ENCODE results near the gene PPP2R2D. TPM values are rescaled to one million over a fixed set of nuclear protein-coding genes. Genes with fewer than 3 reads are reported as not detected.

PPP2R2D gene
- polyA plus RNA-seq, 1 of the 3 experiments (the other 2 are of a cell fraction): 25.1 TPM

GRCh38 chr10:131980321-131980720 is 79.5 kb downstream of the PPP2R2D start (continued):
- no peak for TF ChIP-seq EP300 (IDR thresholded peaks at IDR 0.05; ENCODE audit: borderline replicate concordance in 1 of 2, low read depth in 1 of 2, low read length in 1 of 2)
- no peak for TF ChIP-seq POLR2AphosphoS5 (IDR thresholded peaks at IDR 0.05; ENCODE audit: low read depth, low read length)

GRCh38 chr10:131980761-131981428 is 80.1 kb downstream of the PPP2R2D start:
- no peaks in the 10 kb centered on the region for H3K36me3 ChIP-seq (replicated peaks in 1 of 2; ENCODE audit: control insufficient read depth in 1 of 2, insufficient read depth in 2 of 2, low read length in 1 of 2)
- H3K79me2 ChIP-seq (ENCODE audit: insufficient read depth): peaks cover 57% of the 10 kb centered on the region
- peak overlapping the region; percentile 74; the same call in 1 of the 2 replicates for H2AFZ ChIP-seq (ENCODE audit: low read depth)
- H3K9me3 ChIP-seq: no peaks in the 10 kb centered on the region
- peaks cover 41% of the 10 kb centered on the region for H4K20me1 ChIP-seq (ENCODE audit: insufficient read depth)
- TF ChIP-seq FOXJ3 (CRISPR knock-in tag; IDR thresholded peaks at IDR 0.05): 0 out of 2 replicates have a peak, but pooled peaks have one; percentile 29
- TF ChIP-seq RCOR1 (IDR thresholded peaks at IDR 0.05; ENCODE audit: low read length): no peak
- TF ChIP-seq MEF2A (IDR thresholded peaks at IDR 0.05; ENCODE audit: borderline replicate concordance, low read depth): no peak
- TF ChIP-seq CTCF (IDR thresholded peaks at IDR 0.05): 0 out of 2 replicates have a peak, but pooled peaks have one; percentile 13
- H3K4me1 ChIP-seq (ENCODE audit: control insufficient read depth in 1 of 2, insufficient read depth in 2 of 2, low read depth in 1 of 2, low read length in 1 of 2): peaks cover 10 to 21% of the 10 kb centered on the region in 2 experiments; a peak in 2 of 4 replicates
- H3K4me2 ChIP-seq: peak overlapping the region; percentile 95
- H3K27me3 ChIP-seq (ENCODE audit: insufficient read depth): no peaks in the 10 kb centered on the region
- H3K4me3 ChIP-seq (ENCODE audit: low read depth in 2 of 2, low read length in 1 of 2): peak overlapping the region; percentile 87 to 91
- H3K9me2 ChIP-seq: no peaks in the 10 kb centered on the region
- peak; percentile 68 for DNase-seq
- WGBS (ENCODE audit: low lambda C conversion rate): 8% methylated on average over 26 of the region's 31 CpGs
- POLR2A ChIA-PET: interaction anchor here (0.6 to 1.9 kb wide), 5 partner anchors 8 to 183 kb away, joined by 3 to 10 read pairs (median 4); no protein-coding TSS in a partner anchor
- CTCF ChIA-PET: interaction anchor here (0.6 to 4.8 kb wide), 9 partner anchors 9 to 959 kb away, joined by 3 to 28 read pairs (median 3); no protein-coding TSS in a partner anchor
- H3K27ac ChIP-seq (ENCODE audit: low read depth in 2 of 2, low read length in 1 of 2): peak overlapping the region; percentile 30 to 82; a peak in 3 of 4 replicates
- H3K9ac ChIP-seq: peak overlapping the region; percentile 93
- H3F3A ChIP-seq (replicated peaks; ENCODE audit: insufficient read depth): peaks cover 18% of the 10 kb centered on the region

- DNase-seq: peak; percentile 100
- peak within 1 kb of the TSS; percentile 93 for H3K9ac ChIP-seq
- peak within 1 kb of the TSS; percentile 95 for H3K4me2 ChIP-seq
- ChIA-PET CTCF (interaction anchor here (0.6 to 4.8 kb wide), 8 partner anchors 10 to 960 kb away, joined by 3 to 28 read pairs (median 3); no protein-coding TSS in a partner anchor), POLR2A (interaction anchor here (0.6 to 1.9 kb wide), 6 partner anchors 9 to 1332 kb away, joined by 3 to 10 read pairs (median 4); no protein-coding TSS in a partner anchor)
- H3K79me2 ChIP-seq (ENCODE audit: insufficient read depth): peaks cover 50% of the 10 kb centered on the region
- H3K27me3 ChIP-seq (ENCODE audit: insufficient read depth): no peaks in the 10 kb centered on the region
- peaks cover 34% of the 10 kb centered on the region for H4K20me1 ChIP-seq (ENCODE audit: insufficient read depth)
- H3K27ac ChIP-seq (ENCODE audit: low read depth in 2 of 2, low read length in 1 of 2): peak within 1 kb of the TSS; percentile 30 to 82; a peak in 3 of 4 replicates
- H3K9me2 ChIP-seq: no peaks in the 10 kb centered on the region
- WGBS (ENCODE audit: low lambda C conversion rate): 0% methylated on average over 21 of the region's 100 CpGs
- H3K9me3 ChIP-seq: no peaks in the 10 kb centered on the region
- peak within 1 kb of the TSS; percentile 87 to 91 for H3K4me3 ChIP-seq (ENCODE audit: low read depth in 2 of 2, low read length in 1 of 2)
- peak within 1 kb of the TSS; percentile 81 for H2AFZ ChIP-seq (ENCODE audit: low read depth)
- peaks cover 18% of the 10 kb centered on the region for H3F3A ChIP-seq (replicated peaks; ENCODE audit: insufficient read depth)
- H3K36me3 ChIP-seq (replicated peaks in 1 of 2; ENCODE audit: control insufficient read depth in 1 of 2, insufficient read depth in 2 of 2, low read length in 1 of 2): no peaks in the 10 kb centered on the region
- peaks cover 10 to 21% of the 10 kb centered on the region in 2 experiments; a peak in 2 of 4 replicates for H3K4me1 ChIP-seq (ENCODE audit: control insufficient read depth in 1 of 2, insufficient read depth in 2 of 2, low read depth in 1 of 2, low read length in 1 of 2)
- no peak for TF ChIP-seq USF2 (IDR thresholded peaks at IDR 0.05; ENCODE audit: borderline replicate concordance, low read depth, low read length)
- no peak for TF ChIP-seq SMC3 (IDR thresholded peaks at IDR 0.05; ENCODE audit: low read depth, low read length)
- TF ChIP-seq TEAD4 (IDR thresholded peaks at IDR 0.05; ENCODE audit: borderline replicate concordance, insufficient read depth): no peak
- no peak for TF ChIP-seq GABPA (IDR thresholded peaks at IDR 0.05; ENCODE audit: low read depth)
- TF ChIP-seq NRF1 (IDR thresholded peaks at IDR 0.05; ENCODE audit: low read depth, low read length): peak; percentile 99
- TF ChIP-seq POLR2AphosphoS5 (IDR thresholded peaks at IDR 0.05; ENCODE audit: low read depth, low read length): peak; percentile 62; the same call in 1 of the 2 replicates
- TF ChIP-seq ZBTB33 (IDR thresholded peaks at IDR 0.05; ENCODE audit: borderline replicate concordance, low read depth): no peak
- TF ChIP-seq JUND (IDR thresholded peaks at IDR 0.05): no peak
- peak; percentile 38; the same call in 1 of the 2 replicates for TF ChIP-seq MXI1 (IDR thresholded peaks at IDR 0.05; ENCODE audit: low read depth, low read length)
- TF ChIP-seq USF1 (IDR thresholded peaks at IDR 0.05; ENCODE audit: borderline replicate concordance, low read depth): no peak
- TF ChIP-seq CHD2 (IDR thresholded peaks at IDR 0.05; ENCODE audit: low read length, partially characterized antibody): no peak
Observed at GRCh38 chr10:131981429-131982184, 80.8 kb downstream of the PPP2R2D start, which contains the start of gene BNIP3. Gene BNIP3 (minus strand): TSS chr10:131981923. CDS start chr10:131981806, 117 bp downstream.

Measured in SK-N-SH (cell line).